ENCODE measurements around the gene ENTPD8.
"Not testable (repeated sequence)": the region's sequence is repeated elsewhere in the genome, so short reads cannot be mapped to it uniquely, and the experiment has no call there.

The ENTPD8 gene

GRCh38 chr9:137387891-137388560, 53.1 kb downstream of the ENTPD8 start:
- Histone ChIP-seq H3K9ac (ENCODE audit: low read depth, low read length) (no peak overlapping the region), H3K27ac (ENCODE audit: low read length) (no peak overlapping the region), H3K4me3 (ENCODE audit: low read length) (no peak overlapping the region), H3K9me3 (ENCODE audit: insufficient read depth, low read depth, low read length) (no peaks in the 10 kb centered on the region), H3K36me3 (ENCODE audit: insufficient read depth, low read depth, low read length) (no peaks in the 10 kb centered on the region), H3K4me1 (ENCODE audit: insufficient read depth, low read length) (no peaks in the 10 kb centered on the region), H3K27me3 (ENCODE audit: insufficient read depth, low read length) (no peaks in the 10 kb centered on the region)

GRCh38 chr9:137387114-137387890, 53.9 kb downstream of the ENTPD8 start:
- H3K27ac ChIP-seq (ENCODE audit: low read length), result no peak overlapping the region
- H3K9me3 ChIP-seq (ENCODE audit: insufficient read depth, low read depth, low read length), result no peaks in the 10 kb centered on the region
- no peaks in the 10 kb centered on the region for H3K36me3 ChIP-seq (ENCODE audit: insufficient read depth, low read depth, low read length)
- no peaks in the 10 kb centered on the region for H3K27me3 ChIP-seq (ENCODE audit: insufficient read depth, low read length)
- no peak overlapping the region for H3K4me3 ChIP-seq (ENCODE audit: low read length)
- no peak overlapping the region for H3K9ac ChIP-seq (ENCODE audit: low read depth, low read length)
- no peaks in the 10 kb centered on the region for H3K4me1 ChIP-seq (ENCODE audit: insufficient read depth, low read length)

GRCh38 chr9:137386507-137387113, 54.5 kb downstream of the ENTPD8 start:
- H3K27me3 ChIP-seq (ENCODE audit: insufficient read depth, low read length); H3K9me3 ChIP-seq (ENCODE audit: insufficient read depth, low read depth, low read length); H3K9ac ChIP-seq (ENCODE audit: low read depth, low read length); H3K27ac ChIP-seq (ENCODE audit: low read length); H3K4me3 ChIP-seq (ENCODE audit: low read length); H3K4me1 ChIP-seq (ENCODE audit: insufficient read depth, low read length); H3K36me3 ChIP-seq (ENCODE audit: insufficient read depth, low read depth, low read length): not testable (repeated sequence)

GRCh38 chr9:137385061-137385655, 56.0 kb downstream of the ENTPD8 start:
- no peaks in the 10 kb centered on the region for H3K36me3 ChIP-seq (ENCODE audit: insufficient read depth, low read depth, low read length)
- H3K4me3 ChIP-seq (ENCODE audit: low read length), result no peak overlapping the region
- H3K27ac ChIP-seq (ENCODE audit: low read length), result no peak overlapping the region
- H3K27me3 ChIP-seq (ENCODE audit: insufficient read depth, low read length), result no peaks in the 10 kb centered on the region
- H3K9ac ChIP-seq (ENCODE audit: low read depth, low read length), result no peak overlapping the region
- no peaks in the 10 kb centered on the region for H3K9me3 ChIP-seq (ENCODE audit: insufficient read depth, low read depth, low read length)
- no peaks in the 10 kb centered on the region for H3K4me1 ChIP-seq (ENCODE audit: insufficient read depth, low read length)

Measured in iPS-20b (cell line).